A549 (cell line): ENCODE results near the gene SNX20.

Experiments used
- BCL3 ChIP-seq: fragments of >200 bp; sonication (Bioruptor Twin); formaldehyde crosslinking; IDR thresholded peaks from 3 replicates; pipeline ENCODE4 v1.6.1; 2016
- BHLHE40 ChIP-seq: IDR thresholded peaks from 2 replicates; pipeline ENCODE4 v1.6.1; 2012; ENCODE audit warnings: low read depth, low read length, inconsistent platforms
- ELK1 ChIP-seq: fragments of 150-350 bp; IDR thresholded peaks from 2 replicates; pipeline ENCODE4 v1.6.1; 2014; ENCODE audit warnings: low read depth, mild to moderate bottlenecking, low read length
- EP300 ChIP-seq, 2 experiments: fragments of >200 bp; sonication (Bioruptor Twin); formaldehyde crosslinking; IDR thresholded peaks; 2 replicates in 1 of 2; 3 replicates in 1 of 2; pipeline ENCODE4 v1.6.1; 2016 to 2017
- HES2 ChIP-seq: fragments of >200 bp; sonication (Bioruptor Twin); formaldehyde crosslinking; IDR thresholded peaks from 2 replicates; pipeline ENCODE4 v1.6.1; 2016
- JUN ChIP-seq, 2 experiments: fragments of >200 bp; sonication (Bioruptor Twin); formaldehyde crosslinking; IDR thresholded peaks; 2 replicates in 1 of 2; 3 replicates in 1 of 2; pipeline ENCODE4 v1.6.1; 2016 to 2017
- MAX ChIP-seq: IDR thresholded peaks from 2 replicates; pipeline ENCODE4 v1.6.1; 2012
- POLR2A ChIP-seq: IDR thresholded peaks from 2 replicates; pipeline ENCODE4 v1.6.1; 2012; ENCODE audit warnings: mild to moderate bottlenecking, low read length
- RAD21 ChIP-seq, 2 experiments: fragments of >200 bp in 1 of 2; sonication (Bioruptor Twin) in 1 of 2; formaldehyde crosslinking in 1 of 2; IDR thresholded peaks in 1 of 2; conservative IDR thresholded peaks in 1 of 2; 2 replicates in 1 of 2; 3 replicates in 1 of 2; pipeline ENCODE4 v1.6.1; 2012 to 2018; ENCODE audit warnings: inconsistent platforms in 1 of 2
- SMC3 ChIP-seq: fragments of >200 bp; sonication (Bioruptor Twin); formaldehyde crosslinking; IDR thresholded peaks from 3 replicates; pipeline ENCODE4 v1.6.1; 2018; ENCODE audit warnings: inconsistent platforms
- USF2 ChIP-seq: fragments of 450-650 bp; IDR thresholded peaks from 2 replicates; pipeline ENCODE4 v1.6.1; 2014; ENCODE audit warnings: antibody characterized with exemption
- TF ChIP-seq, protein P1 (sequence below): fragments of >200 bp; sonication (Bioruptor Twin); formaldehyde crosslinking; IDR thresholded peaks from 3 replicates; pipeline ENCODE4 v1.5.1; 2016

DNA sequence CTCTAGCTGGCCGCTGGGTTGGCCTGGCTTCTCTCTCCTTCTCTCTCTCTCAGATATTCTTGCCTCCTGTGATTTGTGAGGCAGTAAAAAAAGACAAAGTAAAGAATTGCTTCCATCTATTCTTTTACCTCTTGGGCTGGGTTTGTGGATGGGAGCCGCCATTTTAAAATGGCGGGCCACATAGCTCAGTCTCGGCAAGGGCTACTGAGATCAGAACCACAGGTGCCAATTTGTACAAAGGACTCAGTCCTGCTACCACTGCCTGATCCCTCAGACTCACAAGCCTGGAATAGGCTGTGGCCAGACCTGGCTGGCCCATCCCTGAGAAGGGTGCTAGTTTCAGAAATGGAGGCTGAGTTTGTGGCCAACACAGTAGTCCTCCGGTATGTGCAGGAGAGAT is 36.4 kb upstream of the SNX20 start:
- TF ChIP-seq SMC3, result no peak
- TF ChIP-seq ELK1, result no peak
- no peak for TF ChIP-seq MAX
- no peak for TF ChIP-seq USF2
- no peak for TF ChIP-seq POLR2A
- TF ChIP-seq, protein P1, sequence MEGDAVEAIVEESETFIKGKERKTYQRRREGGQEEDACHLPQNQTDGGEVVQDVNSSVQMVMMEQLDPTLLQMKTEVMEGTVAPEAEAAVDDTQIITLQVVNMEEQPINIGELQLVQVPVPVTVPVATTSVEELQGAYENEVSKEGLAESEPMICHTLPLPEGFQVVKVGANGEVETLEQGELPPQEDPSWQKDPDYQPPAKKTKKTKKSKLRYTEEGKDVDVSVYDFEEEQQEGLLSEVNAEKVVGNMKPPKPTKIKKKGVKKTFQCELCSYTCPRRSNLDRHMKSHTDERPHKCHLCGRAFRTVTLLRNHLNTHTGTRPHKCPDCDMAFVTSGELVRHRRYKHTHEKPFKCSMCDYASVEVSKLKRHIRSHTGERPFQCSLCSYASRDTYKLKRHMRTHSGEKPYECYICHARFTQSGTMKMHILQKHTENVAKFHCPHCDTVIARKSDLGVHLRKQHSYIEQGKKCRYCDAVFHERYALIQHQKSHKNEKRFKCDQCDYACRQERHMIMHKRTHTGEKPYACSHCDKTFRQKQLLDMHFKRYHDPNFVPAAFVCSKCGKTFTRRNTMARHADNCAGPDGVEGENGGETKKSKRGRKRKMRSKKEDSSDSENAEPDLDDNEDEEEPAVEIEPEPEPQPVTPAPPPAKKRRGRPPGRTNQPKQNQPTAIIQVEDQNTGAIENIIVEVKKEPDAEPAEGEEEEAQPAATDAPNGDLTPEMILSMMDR, result no peak
- TF ChIP-seq BHLHE40, result no peak
- no peak for TF ChIP-seq EP300 (IDR thresholded peaks at IDR 0.05)
- no peak for TF ChIP-seq RAD21 (conservative IDR thresholded peaks at IDR 0.05 in 1 of 2, IDR thresholded peaks at IDR 0.05 in 1 of 2)
- TF ChIP-seq JUN (IDR thresholded peaks at IDR 0.05), result no peak
- no peak for TF ChIP-seq HES2
- TF ChIP-seq BCL3, result no peak
